ENCODE data around the gene KRTAP4-8.

- TF ChIP-seq CTCF (IDR thresholded peaks at IDR 0.05; ENCODE audit: borderline replicate concordance, extremely low read depth, low read length, poor library complexity, severe bottlenecking) (no peak), EZH2 (IDR thresholded peaks at IDR 0.05; ENCODE audit: borderline replicate concordance, low read depth, low read length, severe bottlenecking) (no peak)
These were observed 1.9 kb downstream of the KRTAP4-8 start for GRCh38 chr17:41096055-41096454.
